PC-3 (cell line): Measurements from ENCODE around the gene CLMP. TPM values are rescaled to one million over a fixed set of nuclear protein-coding genes. Genes with fewer than 3 reads are reported as not detected.

Source experiments
- ATAC-seq: fragments of 200-7000 bp; cut with Tn5 transposase; 2 replicates; pipeline ENCODE4 v1.9.1; 2020; ENCODE audit warnings: mild to moderate bottlenecking, moderate library complexity
- BruUV-seq: library from RNA; stranded (reverse); fragments of 400-500 nt; replicated peaks from 2 replicates; lab custom pipeline; 2021; lab: Mats Ljungman, UMichigan
- CTCF ChIA-PET: fragments of 300-600 bp; sonication (Branson Sonifier 250); formaldehyde crosslinking; loops from one replicate; lab custom pipeline; 2022; ENCODE audit warnings: antibody characterized with exemption; lab: Charles Lee
- POLR2A ChIA-PET: fragments of 300-600 bp; sonication (Branson Sonifier 250); formaldehyde crosslinking; loops from one replicate; lab custom pipeline; 2022; ENCODE audit warnings: antibody characterized with exemption; ENCODE audit not compliant: unreplicated experiment; lab: Charles Lee
- DNase-seq: peaks from one replicate; pipeline ENCODE4 v3.0.0-alpha.2; 2015
- H2AFZ ChIP-seq: fragments of 300-600 bp; sonication (generic); 2 replicates; pipeline ENCODE4 v1.6.0; 2016; ENCODE audit warnings: antibody characterized with exemption, low read length
- H3F3A ChIP-seq: fragments of 300-600 bp; sonication (generic); one replicate; pipeline ENCODE4 v1.6.0; 2017; ENCODE audit warnings: antibody characterized with exemption, low read length, control low read depth, mild to moderate bottlenecking; ENCODE audit not compliant: unreplicated experiment
- H3K27ac ChIP-seq: fragments of 300-600 bp; sonication (generic); 2 replicates; pipeline ENCODE4 v1.5.1; 2016; ENCODE audit warnings: mild to moderate bottlenecking, low read length
- H3K27me3 ChIP-seq: fragments of 300-600 bp; sonication (generic); 2 replicates; pipeline ENCODE4 v1.6.1; 2016; ENCODE audit warnings: low read length, mixed read lengths
- H3K36me3 ChIP-seq: fragments of 300-600 bp; sonication (generic); 2 replicates; pipeline ENCODE4 v1.6.1; 2016; ENCODE audit warnings: low read depth, mixed run types, low read length, mixed read lengths
- H3K4me1 ChIP-seq: fragments of 300-600 bp; sonication (generic); 2 replicates; pipeline ENCODE4 v1.5.1; 2016; ENCODE audit warnings: low read length; ENCODE audit not compliant: insufficient read depth
- H3K4me2 ChIP-seq: fragments of 300-600 bp; sonication (generic); 2 replicates; pipeline ENCODE4 v1.6.0; 2016; ENCODE audit warnings: low read length
- H3K4me3 ChIP-seq: fragments of 300-600 bp; sonication (generic); 2 replicates; pipeline ENCODE4 v1.5.1; 2016; ENCODE audit warnings: mild to moderate bottlenecking, low read length, mixed read lengths
- H3K79me2 ChIP-seq: fragments of 300-600 bp; sonication (generic); 2 replicates; pipeline ENCODE4 v1.6.1; 2017; ENCODE audit warnings: low read length, mixed read lengths
- H3K9ac ChIP-seq: fragments of 300-600 bp; sonication (generic); 2 replicates; pipeline ENCODE4 v1.6.0; 2016; ENCODE audit warnings: mild to moderate bottlenecking, low read length
- H3K9me2 ChIP-seq: fragments of 300-600 bp; sonication (generic); replicated peaks from 2 replicates; pipeline ENCODE4 v1.6.1; 2016; ENCODE audit warnings: mixed run types, low read length, mixed read lengths
- H3K9me3 ChIP-seq: fragments of 300-600 bp; sonication (generic); 2 replicates; pipeline ENCODE4 v1.6.1; 2016; ENCODE audit warnings: low read length, mixed read lengths
- H4K20me1 ChIP-seq: fragments of 300-600 bp; sonication (generic); 2 replicates; pipeline ENCODE4 v1.6.1; 2016; ENCODE audit warnings: low read length, mixed read lengths
- CTCF ChIP-seq: fragments of 300-600 bp; sonication (generic); conservative IDR thresholded peaks from 2 replicates; pipeline ENCODE4 v1.5.1; 2017; ENCODE audit warnings: antibody characterized with exemption, low read depth, mild to moderate bottlenecking, low read length
- EZH2 ChIP-seq: fragments of 300-600 bp; sonication (generic); IDR thresholded peaks from one replicate; pipeline ENCODE4 v1.6.1; 2017; ENCODE audit warnings: antibody characterized with exemption, mild to moderate bottlenecking, low read length; ENCODE audit not compliant: unreplicated experiment
- EZH2phosphoT487 ChIP-seq: fragments of 300-600 bp; sonication (generic); IDR thresholded peaks from 2 replicates; pipeline ENCODE4 v1.6.1; 2018; ENCODE audit warnings: mild to moderate bottlenecking, antibody characterized with exemption, low read length, borderline replicate concordance
- intact Hi-C: fragments of 100-400 bp; cut with micrococcal nuclease; formaldehyde crosslinking; loops from 2 replicates; pipeline ENCODE4 v1.9.0; 2023
- total RNA-seq: library from RNA; depleted of rRNA; stranded (reverse); fragments of >200 nt; gene quantifications from 2 replicates; pipeline ENCODE4 v1.2.3, GENCODE V29; 2014

Gene CLMP
- total RNA-seq, 1 experiment from 2014 or later, result 30.4 TPM

DNA sequence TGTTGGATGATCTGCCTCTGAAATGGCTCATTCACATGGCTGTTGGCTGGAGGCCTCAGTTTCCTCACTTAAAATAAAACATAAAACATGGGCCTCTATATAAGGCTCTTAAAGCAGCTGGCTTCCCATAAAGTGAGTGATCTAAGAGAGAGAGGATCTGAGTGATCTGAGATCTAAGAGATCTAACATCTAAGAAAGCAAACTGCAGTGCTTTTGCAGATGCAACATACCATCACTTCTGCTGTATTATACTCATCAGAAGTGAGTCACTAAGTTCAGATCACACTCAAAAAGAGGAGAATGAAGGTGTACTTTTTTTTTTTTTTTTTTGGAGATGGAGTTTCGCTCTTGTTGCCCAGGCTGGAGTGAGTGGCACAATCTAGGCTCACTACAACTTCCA lies 115.0 kb downstream of the CLMP start:
- H4K20me1 ChIP-seq, result no peaks in the 10 kb centered on the region
- no peaks in the 10 kb centered on the region for H3K27me3 ChIP-seq
- TF ChIP-seq EZH2 (no peak), CTCF (no peak), EZH2phosphoT487 (no peak)
- no peak overlapping the region for H3K4me3 ChIP-seq
- BruUV-seq, result no TSS peak
- H3F3A ChIP-seq, result peaks cover 6% of the 10 kb centered on the region
- H3K27ac ChIP-seq, result no peak overlapping the region
- peaks cover 14% of the 10 kb centered on the region for H3K36me3 ChIP-seq
- no peaks in the 10 kb centered on the region for H3K79me2 ChIP-seq
- no peaks in the 10 kb centered on the region for H3K9me3 ChIP-seq
- no peak overlapping the region for H3K9ac ChIP-seq
- intact Hi-C loops, result no loop called here
- POLR2A ChIA-PET, result no interaction called here
- H3K4me1 ChIP-seq, result peaks cover 18% of the 10 kb centered on the region
- ATAC-seq (no peak), DNase-seq (no peak)
- H3K4me2 ChIP-seq, result no peak overlapping the region
- H2AFZ ChIP-seq, result no peak overlapping the region
- CTCF ChIA-PET, result no interaction called here
- no peaks in the 10 kb centered on the region for H3K9me2 ChIP-seq

DNA sequence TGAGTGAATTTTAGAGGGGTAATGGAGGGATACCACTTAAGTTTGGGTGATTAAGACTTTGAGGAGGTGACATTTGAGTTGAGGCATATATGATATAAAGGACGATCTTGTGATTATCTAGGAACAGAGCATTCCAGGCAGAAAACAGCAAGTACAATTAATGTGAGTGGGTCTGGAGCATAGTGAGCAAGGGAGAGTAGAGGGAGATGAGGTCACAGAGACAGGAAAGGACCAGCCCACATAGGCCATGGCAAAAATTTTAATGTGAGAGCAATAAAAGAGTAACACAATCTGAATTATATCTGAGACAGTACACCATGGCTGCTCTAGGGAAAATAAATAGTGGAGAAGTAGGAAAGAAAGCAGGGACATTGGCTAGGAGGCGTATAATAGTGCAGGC lies 118.6 kb downstream of the CLMP start:
- Histone ChIP-seq H3K4me2 (no peak overlapping the region), H3K27ac (no peak overlapping the region), H2AFZ (no peak overlapping the region), H3K4me3 (no peak overlapping the region), H3K9me2 (no peaks in the 10 kb centered on the region), H3K79me2 (no peaks in the 10 kb centered on the region), H3K9ac (no peak overlapping the region), H3K27me3 (no peaks in the 10 kb centered on the region), H3K9me3 (no peaks in the 10 kb centered on the region), H3K36me3 (peaks cover 14% of the 10 kb centered on the region), H3F3A (no peaks in the 10 kb centered on the region), H4K20me1 (no peaks in the 10 kb centered on the region), H3K4me1 (peaks cover 14% of the 10 kb centered on the region)
- ChIA-PET POLR2A (no interaction called here), CTCF (no interaction called here)
- no TSS peak for BruUV-seq
- intact Hi-C loops, result no loop called here
- no peak; the same call in 1 of the 2 replicates for ATAC-seq
- DNase-seq, result no peak
- TF ChIP-seq CTCF (no peak), EZH2phosphoT487 (no peak), EZH2 (no peak)

GRCh38 chr11:123073343-123074057 lies 121.5 kb downstream of the CLMP start:
- Histone ChIP-seq H3K9ac (no peak overlapping the region), H2AFZ (no peak overlapping the region), H3F3A (no peaks in the 10 kb centered on the region), H3K9me2 (no peaks in the 10 kb centered on the region), H4K20me1 (no peaks in the 10 kb centered on the region), H3K9me3 (no peaks in the 10 kb centered on the region), H3K27me3 (no peaks in the 10 kb centered on the region), H3K36me3 (peaks cover 9% of the 10 kb centered on the region; the same call in 1 of the 2 replicates), H3K79me2 (no peaks in the 10 kb centered on the region), H3K4me2 (no peak overlapping the region), H3K4me1 (peaks cover 14% of the 10 kb centered on the region), H3K27ac (no peak overlapping the region), H3K4me3 (no peak overlapping the region)
- intact Hi-C loops, result loop anchor here (2.0 kb wide), 1 partner anchor 63 kb away; no protein-coding TSS in a partner anchor
- ATAC-seq (no peak), DNase-seq (no peak)
- POLR2A ChIA-PET, result no interaction called here
- CTCF ChIA-PET, result no interaction called here
- no TSS peak for BruUV-seq
- TF ChIP-seq EZH2phosphoT487, result no peak
- TF ChIP-seq CTCF, result no peak
- TF ChIP-seq EZH2, result no peak
